ENCODE data around the gene ZNF619.
A peak's percentile ranks its signal among the peaks of the same experiment; 100 is the strongest.

Gene ZNF619

DNA sequence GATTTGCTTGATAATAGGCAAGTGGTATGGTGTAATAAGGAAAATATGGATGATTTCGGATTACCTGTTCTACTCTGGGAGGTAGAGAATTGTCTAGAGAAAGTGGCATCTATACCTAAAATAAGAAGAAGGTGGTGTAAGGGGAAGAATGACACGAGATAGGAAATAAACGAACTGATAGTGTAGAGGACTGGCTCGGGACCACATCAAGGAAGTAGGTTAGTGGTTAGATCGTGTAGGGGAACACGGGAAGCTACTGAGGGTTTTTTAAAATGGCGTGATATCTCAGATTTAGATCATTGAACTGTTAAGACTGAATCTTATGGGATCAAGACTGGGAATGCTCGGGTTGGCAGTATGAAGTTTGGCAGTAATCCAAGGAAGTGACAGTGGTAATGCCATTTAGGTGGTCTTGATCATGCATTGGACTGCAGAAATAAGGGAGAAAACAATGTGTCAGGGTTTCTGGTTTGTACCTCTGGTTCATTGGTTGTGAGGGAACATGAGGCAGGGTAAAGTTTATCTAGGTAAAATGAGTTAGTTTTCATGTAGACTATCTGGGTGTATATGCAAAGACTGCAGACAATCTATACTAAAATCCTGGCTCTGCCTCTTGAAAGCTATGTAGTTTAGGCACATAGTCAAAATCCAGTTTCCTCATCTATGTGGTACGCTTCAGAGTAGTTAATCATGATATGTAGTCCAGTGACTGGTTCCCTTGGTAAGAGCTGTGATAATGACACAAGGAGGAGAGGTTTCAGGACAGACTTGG, 12.4 kb upstream of the ZNF619 start:
- Histone ChIP-seq H3K27ac (replicated peaks) (peak overlapping the region; percentile 21), H3K27me3 (ENCODE audit: insufficient read depth, poor library complexity, severe bottlenecking) (no peaks in the 10 kb centered on the region), H3K4me3 (replicated peaks; ENCODE audit: insufficient read depth, low read length) (no peak overlapping the region)
- no peak for TF ChIP-seq CTCF (IDR thresholded peaks at IDR 0.05; ENCODE audit: insufficient read depth, low read length)
- TF ChIP-seq POLR2AphosphoS5 (IDR thresholded peaks at IDR 0.05; ENCODE audit: low read depth) = peak; percentile 13; the same call in 1 of the 2 replicates
- no peak for DNase-seq (ENCODE audit: low read depth in 1 of 2, low spot score in 1 of 2)

GRCh38 chr3:40465111-40465407, 11.9 kb upstream of the ZNF619 start:
- no peak overlapping the region; the same call in 1 of the 2 replicates for H3K27ac ChIP-seq (replicated peaks)
- no peaks in the 10 kb centered on the region for H3K27me3 ChIP-seq (ENCODE audit: insufficient read depth, poor library complexity, severe bottlenecking)
- TF ChIP-seq GABPA (IDR thresholded peaks at IDR 0.05; ENCODE audit: low read depth) (no peak), REST (IDR thresholded peaks at IDR 0.05; ENCODE audit: insufficient replicate concordance, low read depth) (no peak)
- no peak overlapping the region for H3K4me3 ChIP-seq (replicated peaks; ENCODE audit: insufficient read depth, low read length)
- DNase-seq (ENCODE audit: low read depth in 1 of 2, low spot score in 1 of 2) = no peak

GRCh38 chr3:40465456-40465855, 11.5 kb upstream of the ZNF619 start:
- TF ChIP-seq GABPA (IDR thresholded peaks at IDR 0.05; ENCODE audit: low read depth) = no peak
- no peak for TF ChIP-seq SPI1 (IDR thresholded peaks at IDR 0.05; ENCODE audit: borderline replicate concordance, low read depth)
- TF ChIP-seq POLR2AphosphoS5 (IDR thresholded peaks at IDR 0.05; ENCODE audit: low read depth) = no peak
- TF ChIP-seq REST (IDR thresholded peaks at IDR 0.05; ENCODE audit: insufficient replicate concordance, low read depth) = no peak
- no peak for TF ChIP-seq CTCF (IDR thresholded peaks at IDR 0.05; ENCODE audit: insufficient read depth, low read length)
- Histone ChIP-seq H3K4me3 (replicated peaks; ENCODE audit: insufficient read depth, low read length) (no peak overlapping the region), H3K27me3 (ENCODE audit: insufficient read depth, poor library complexity, severe bottlenecking) (no peaks in the 10 kb centered on the region), H3K27ac (replicated peaks) (no peak overlapping the region)
- DNase-seq (ENCODE audit: low read depth in 1 of 2, low spot score in 1 of 2) = no peak

DNA sequence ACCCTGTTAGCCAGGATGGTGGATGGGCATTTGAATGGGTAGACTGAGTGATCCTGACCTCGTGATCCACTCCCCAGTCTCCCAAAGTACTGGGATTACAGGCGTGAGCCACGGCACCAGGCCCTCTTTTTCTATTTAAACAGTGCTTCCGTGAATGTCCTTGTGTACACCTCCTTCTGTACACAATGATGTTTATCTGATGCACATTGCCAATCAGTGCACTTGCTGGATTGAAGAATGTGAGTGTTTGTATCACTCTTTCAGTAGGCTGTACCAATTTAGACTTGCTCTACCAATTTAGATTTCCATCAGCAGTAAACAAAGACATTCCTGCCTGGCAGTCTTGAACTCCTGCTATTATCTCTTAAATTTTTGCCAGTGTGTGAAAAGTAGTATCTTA, 8.9 kb upstream of the ZNF619 start:
- Histone ChIP-seq H3K27ac (replicated peaks) (no peak overlapping the region), H3K27me3 (ENCODE audit: insufficient read depth, poor library complexity, severe bottlenecking) (no peaks in the 10 kb centered on the region), H3K4me3 (replicated peaks; ENCODE audit: insufficient read depth, low read length) (no peak overlapping the region)
- no peak for DNase-seq (ENCODE audit: low read depth in 1 of 2, low spot score in 1 of 2)
- no peak for TF ChIP-seq SPI1 (IDR thresholded peaks at IDR 0.05; ENCODE audit: borderline replicate concordance, low read depth)
- TF ChIP-seq CTCF (IDR thresholded peaks at IDR 0.05; ENCODE audit: insufficient read depth, low read length) = no peak
- TF ChIP-seq REST (IDR thresholded peaks at IDR 0.05; ENCODE audit: insufficient replicate concordance, low read depth) = no peak
- no peak for TF ChIP-seq POLR2AphosphoS5 (IDR thresholded peaks at IDR 0.05; ENCODE audit: low read depth)
- no peak for TF ChIP-seq GABPA (IDR thresholded peaks at IDR 0.05; ENCODE audit: low read depth)

All from HL-60 (cell line).